GM12865 (cell line): ENCODE results near the gene ERC2.

Experiments used
- DNase-seq: peaks from one replicate; pipeline ENCODE4 v3.0.0; 2010; ENCODE audit warnings: low read depth
- H3K4me3 ChIP-seq: 2 replicates; pipeline ENCODE4 v1.5.1; 2011; ENCODE audit warnings: mild to moderate bottlenecking, low read depth, low read length, control low read depth
- TF ChIP-seq, protein P1 (sequence below): IDR thresholded peaks from 2 replicates; pipeline ENCODE4 v1.5.1; 2011; ENCODE audit warnings: low read length, control low read depth, low read depth, inconsistent platforms; ENCODE audit not compliant: insufficient read depth; ENCODE audit errors: missing control alignments

ERC2 gene

GRCh38 chr3:55622733-55623132, 845.5 kb downstream of the ERC2 start:
- DNase-seq = no peak
- H3K4me3 ChIP-seq = no peak overlapping the region
- TF ChIP-seq, protein P1, sequence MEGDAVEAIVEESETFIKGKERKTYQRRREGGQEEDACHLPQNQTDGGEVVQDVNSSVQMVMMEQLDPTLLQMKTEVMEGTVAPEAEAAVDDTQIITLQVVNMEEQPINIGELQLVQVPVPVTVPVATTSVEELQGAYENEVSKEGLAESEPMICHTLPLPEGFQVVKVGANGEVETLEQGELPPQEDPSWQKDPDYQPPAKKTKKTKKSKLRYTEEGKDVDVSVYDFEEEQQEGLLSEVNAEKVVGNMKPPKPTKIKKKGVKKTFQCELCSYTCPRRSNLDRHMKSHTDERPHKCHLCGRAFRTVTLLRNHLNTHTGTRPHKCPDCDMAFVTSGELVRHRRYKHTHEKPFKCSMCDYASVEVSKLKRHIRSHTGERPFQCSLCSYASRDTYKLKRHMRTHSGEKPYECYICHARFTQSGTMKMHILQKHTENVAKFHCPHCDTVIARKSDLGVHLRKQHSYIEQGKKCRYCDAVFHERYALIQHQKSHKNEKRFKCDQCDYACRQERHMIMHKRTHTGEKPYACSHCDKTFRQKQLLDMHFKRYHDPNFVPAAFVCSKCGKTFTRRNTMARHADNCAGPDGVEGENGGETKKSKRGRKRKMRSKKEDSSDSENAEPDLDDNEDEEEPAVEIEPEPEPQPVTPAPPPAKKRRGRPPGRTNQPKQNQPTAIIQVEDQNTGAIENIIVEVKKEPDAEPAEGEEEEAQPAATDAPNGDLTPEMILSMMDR = no peak

DNA sequence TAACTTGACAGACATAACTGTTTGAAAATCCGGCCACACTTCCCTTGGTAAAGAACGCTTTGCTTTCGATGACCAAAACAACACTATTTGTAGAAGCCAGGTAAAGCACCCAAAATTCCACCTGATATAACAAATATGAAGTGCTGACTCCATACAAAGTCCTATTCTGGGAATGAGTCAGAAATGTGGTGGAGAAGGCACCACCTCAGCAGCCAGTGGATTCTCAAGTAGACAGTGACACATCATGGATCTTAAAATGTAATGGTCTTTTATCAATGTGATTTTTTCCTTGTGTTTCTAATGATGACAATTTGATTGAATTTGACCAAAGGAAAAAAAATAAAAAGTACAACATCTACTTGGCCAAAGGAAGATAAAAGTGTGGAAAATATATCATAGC, 846.2 kb downstream of the ERC2 start:
- DNase-seq = peak; percentile 41
- no peak overlapping the region for H3K4me3 ChIP-seq
- TF ChIP-seq, protein P1 = no peak

- no peak overlapping the region for H3K4me3 ChIP-seq
- TF ChIP-seq, protein P1 = no peak
- no peak for DNase-seq
These were observed 846.6 kb downstream of the ERC2 start for GRCh38 chr3:55621648-55622047.

- no peak overlapping the region for H3K4me3 ChIP-seq
- no peak for DNase-seq
- TF ChIP-seq, protein P1 = no peak
These were observed 847.2 kb downstream of the ERC2 start for GRCh38 chr3:55621026-55621422.

- TF ChIP-seq, protein P1 = no peak
- peak; percentile 80 for DNase-seq
- H3K4me3 ChIP-seq = peak overlapping the region; percentile 13
These were observed 847.8 kb downstream of the ERC2 start for GRCh38 chr3:55620351-55621025.

GRCh38 chr3:55619046-55619808, 849.0 kb downstream of the ERC2 start:
- peak; percentile 46 for DNase-seq
- no peak overlapping the region for H3K4me3 ChIP-seq
- TF ChIP-seq, protein P1 = no peak
